NOMO-1 (cell line): ENCODE data around the gene PRTG.
"Not testable (repeated sequence)": the region's sequence is repeated elsewhere in the genome, so short reads cannot be mapped to it uniquely, and the experiment has no call there.

Experiments used
- DNase-seq, 2 experiments: peaks; one replicate each; lab custom pipeline; 2025; ENCODE audit not compliant: unreplicated experiment in 2 of 2; lab: John Stamatoyannopoulos, UW

Gene PRTG

DNA sequence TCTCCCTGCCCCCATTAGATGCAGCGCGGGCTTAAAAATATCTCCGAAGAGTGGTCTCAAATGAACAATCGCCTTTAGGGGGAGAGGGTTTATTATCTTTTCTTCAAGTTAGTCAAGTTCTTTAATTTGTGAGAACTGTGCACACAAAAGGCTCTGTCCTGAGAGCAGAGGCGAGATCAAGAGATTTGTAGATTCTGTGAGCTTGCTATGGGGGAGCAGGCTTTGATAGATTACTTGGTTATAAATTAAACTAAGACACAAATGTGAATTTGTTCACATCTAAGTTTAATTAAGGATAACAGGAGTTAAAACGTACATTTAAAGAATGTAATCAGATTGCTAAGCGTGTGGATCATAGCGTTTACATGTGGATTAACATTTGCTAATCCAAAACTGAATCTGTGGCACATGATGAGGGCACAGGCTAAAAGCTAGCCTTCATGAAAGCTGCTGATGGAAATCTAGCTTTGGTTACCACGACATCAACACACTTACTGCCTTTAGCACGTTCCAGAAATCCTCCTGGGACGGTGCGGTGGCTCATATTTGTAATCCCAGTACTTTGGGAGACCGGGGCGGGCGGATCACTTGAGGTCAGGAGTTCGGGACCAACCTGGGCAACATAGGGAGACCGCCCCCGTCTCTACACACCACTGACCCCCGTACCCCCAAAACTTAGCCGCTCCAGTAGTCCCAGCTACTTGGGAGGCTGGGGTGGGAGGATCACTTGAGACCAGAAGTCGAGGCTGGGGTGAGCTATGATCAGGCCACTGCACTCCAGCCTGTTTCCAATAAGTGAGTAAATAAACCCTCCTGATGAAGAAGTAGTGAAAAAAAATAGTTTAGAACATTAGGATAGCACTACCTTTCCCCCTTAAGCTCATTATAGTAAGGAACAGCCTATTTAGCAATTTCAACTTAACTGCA, 1.0 kb upstream of the PRTG start:
- no peak for DNase-seq

DNA sequence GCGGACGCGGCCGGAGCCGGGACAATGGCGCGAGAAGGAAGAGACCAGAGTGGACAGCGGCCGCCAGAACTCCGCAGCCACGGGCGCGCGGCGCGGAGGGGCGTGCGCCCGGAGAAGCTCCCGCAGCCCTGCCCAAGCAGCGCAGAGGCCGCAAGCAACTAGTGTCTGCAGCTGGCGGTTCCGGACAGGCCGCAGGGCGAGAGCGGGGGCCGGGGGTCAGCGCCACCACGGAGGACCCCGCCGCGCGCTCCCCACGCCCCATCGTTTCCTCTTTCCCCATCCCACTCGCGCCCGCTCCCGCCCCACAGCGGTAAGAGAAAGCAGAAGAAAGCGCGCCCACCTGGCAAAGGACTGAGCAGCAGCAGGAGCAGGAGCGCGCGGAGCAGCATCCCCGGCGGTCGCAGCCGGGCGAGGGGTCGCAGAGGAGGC, 440 bp downstream of the PRTG start:
- DNase-seq, result peak in 1 of 2 experiments; percentile 21

DNA sequence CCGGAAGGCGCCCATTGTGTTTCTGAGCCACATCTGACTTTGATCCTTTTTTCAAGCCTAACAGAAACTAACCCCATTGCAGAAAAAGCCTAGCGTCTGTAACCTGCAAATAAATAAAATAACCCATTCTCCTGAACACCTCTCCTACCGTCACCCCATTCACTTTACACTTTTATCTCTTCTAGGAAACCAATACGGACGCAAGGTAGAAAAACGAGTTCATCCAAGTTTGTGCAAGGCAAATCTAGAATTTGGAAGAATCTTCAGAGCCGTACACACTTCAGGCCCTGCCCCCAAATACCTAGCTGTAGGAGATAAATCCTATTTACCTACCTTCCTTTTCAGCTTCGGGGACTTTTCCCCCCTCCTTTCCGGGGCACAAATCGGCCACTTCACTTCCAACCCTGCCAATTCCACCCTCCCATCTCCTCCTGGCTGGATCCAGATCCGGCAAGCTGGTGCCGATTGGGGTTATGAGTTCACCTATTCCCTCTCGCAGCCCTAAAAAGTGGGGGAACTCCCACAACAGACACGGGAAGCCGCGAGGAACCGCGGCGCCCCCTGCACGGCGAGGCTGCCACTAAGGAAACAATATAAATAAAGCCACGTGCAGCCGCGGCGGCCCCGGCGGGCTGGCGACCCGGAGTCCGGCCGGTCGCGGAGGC, 987 bp downstream of the PRTG start:
- no peak for DNase-seq

DNA sequence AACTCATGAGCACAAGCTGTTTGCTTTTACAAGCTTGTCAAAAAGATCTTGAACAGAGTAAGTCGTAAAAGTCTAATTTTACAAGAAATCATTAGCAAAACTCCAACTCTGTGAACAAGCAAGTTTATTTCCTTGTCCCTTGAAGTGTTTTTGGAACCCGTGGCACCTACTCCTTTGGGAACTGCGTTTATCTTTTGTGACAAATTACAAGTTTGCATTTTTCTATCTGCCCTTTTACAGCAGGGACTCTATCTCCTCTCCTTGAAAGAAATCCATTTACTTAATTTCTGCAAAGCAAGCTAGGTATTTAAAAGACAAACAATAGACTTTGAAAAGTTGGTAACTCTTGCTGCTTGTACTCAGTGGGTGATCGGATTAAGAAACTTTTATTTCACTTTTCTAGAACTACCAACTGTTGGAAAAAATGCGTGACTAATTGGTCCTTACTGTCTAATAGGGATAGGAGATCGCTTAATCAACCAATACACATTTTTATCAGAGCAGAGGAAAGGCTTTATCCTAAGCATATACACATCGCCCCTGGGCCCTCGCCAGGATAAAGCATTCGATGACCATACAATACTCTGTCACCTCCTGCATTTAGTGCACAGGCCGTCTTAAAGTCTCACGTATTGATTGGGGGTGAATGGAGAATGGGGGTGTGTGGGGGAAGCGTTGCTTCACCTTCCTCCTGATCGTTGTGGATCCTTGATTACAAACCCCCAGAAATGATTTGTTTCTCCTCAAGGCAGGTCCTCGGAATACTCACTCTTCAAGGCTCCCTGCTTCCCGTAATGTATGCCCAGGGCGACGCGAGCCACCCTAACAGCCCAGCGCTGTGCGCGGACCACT, 1.7 kb downstream of the PRTG start:
- no peak for DNase-seq

DNA sequence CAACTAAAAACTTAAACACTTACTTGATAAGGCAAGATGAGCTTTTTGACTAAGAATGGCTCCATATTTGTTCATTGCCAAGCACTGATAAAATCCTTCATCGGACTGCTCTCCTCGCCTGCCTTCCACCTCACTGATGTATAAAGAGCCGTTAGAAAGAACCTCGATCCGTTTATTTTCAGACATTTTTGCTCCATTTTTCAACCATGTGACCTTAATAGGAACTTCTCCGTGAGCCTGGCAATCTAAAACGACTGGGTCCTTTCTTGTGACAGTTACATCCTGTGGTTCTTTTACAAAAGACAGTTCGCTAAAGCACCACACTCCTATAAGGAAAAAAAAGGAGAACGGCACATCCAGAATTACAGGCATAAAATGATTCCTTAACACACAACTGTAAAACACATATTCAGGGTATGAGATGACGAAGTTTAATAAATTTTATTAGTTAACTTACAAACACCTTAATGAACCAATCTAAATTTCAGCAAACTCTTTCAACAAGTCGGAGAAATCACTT, 2.5 kb downstream of the PRTG start:
- no peak for DNase-seq

DNA sequence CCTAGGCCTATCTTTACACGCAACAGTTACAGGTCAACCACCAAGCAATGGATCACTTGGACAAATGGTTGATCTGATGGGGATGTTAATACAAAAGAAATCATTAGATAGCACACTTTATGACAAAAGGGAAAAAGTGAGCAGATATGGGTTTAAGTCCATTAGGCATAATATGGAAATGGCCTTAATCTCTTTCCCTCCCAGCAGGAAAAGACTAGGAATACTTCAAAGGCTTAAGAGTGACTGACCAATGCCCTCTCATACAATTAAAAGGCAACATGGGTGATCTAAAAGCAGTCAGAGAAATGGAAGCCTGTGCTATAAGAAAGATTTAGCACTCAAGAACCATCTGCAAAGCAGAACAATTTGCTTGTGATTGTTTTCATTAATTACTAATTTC, 3.3 kb downstream of the PRTG start:
- no peak for DNase-seq

DNA sequence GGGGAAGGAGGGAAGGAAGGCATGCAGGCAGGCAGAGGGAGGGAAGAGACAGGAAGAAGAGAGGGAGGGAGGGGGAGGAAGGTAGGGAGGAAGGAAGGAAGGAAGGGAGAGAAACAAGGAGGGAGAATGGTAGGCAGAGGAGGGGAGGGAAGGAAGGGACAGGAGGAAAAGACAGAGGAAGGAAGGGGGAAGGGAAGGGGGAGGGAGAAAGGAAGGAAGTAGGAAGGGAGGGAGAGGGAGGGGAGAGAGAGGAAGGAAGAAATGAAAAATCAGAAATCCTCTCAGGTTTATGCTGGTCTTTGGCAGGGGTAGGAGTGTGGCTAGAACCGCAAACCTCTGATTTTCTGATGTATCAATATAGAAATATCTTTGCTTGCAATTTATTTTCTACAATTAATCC, 4.2 kb downstream of the PRTG start:
- DNase-seq, result no peak

DNA sequence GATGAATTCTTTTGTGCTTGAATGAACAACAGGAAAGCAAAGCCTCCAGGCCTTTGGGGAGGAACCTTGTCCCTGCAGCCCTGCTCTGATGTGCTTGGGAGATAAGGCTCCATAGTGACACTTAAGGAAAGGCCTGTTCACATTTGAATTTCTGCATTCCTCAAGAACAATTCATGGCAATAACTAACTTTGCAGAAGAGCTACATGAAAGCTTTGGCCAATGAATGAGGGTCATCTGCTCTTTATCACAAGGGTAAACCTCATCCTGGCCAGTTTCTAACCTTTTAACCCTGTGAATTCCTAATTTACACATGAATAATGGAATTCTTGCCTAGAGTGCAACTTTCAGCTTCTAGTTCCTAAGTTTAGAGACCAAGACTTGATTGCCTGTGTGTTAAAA, 5.6 kb downstream of the PRTG start:
- no peak for DNase-seq

DNA sequence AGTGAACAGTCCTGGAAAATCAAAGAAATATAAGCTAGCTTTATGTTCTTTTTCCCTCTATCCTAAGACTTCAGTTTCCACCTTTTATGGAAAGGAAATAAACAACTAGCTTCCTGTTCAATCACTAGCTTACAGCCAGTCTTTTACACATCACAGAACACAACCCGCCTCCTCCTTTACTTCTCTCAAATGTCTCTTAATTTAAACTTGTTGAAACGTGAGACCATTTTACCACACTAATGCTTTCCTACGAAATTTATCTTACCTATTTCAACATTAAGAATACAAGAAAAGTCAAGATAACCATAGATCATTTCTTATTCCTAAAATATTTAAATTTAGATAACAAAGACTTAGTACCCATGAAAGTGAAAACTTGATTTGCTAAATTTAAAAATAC, 6.2 kb downstream of the PRTG start:
- no peak for DNase-seq

DNA sequence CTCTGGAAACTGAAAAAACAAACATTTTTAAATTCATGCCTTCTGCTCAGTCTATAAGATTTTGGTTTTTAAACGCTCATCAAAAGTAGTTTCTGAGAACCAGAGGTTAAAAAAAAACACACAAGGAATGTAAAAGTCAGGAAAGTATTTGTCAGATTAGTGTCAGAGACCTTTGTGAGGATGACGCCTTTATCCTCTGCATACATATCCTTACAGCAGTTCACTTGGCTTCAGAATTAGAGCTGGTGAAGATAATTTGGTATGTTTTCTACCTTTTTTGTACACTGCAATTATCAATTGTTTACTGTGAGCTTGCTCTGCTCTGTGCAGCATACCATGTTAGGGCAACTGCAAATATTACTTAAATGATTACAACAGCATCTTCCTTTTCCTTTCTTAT, 8.3 kb downstream of the PRTG start:
- no peak for DNase-seq

DNA sequence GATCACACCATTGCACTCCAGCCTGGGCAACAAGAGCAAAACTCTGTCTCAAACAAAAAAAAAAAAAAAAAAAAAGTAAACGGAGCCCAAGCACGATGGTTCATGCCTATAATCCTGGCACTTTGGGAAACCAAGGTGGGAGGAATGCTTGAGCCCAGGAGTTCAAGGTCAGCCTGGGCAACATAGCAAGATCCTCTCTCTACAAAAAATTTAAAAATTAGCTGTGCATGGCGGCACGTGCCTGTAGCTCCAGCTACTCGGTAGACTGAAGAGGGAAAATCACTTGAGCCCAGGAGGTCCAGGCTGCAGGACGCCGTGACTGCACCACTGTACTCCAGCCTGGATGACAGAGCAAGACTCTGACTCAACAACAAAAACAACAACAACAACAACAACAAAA, 9.5 kb downstream of the PRTG start:
- DNase-seq, result not testable (repeated sequence)

DNA sequence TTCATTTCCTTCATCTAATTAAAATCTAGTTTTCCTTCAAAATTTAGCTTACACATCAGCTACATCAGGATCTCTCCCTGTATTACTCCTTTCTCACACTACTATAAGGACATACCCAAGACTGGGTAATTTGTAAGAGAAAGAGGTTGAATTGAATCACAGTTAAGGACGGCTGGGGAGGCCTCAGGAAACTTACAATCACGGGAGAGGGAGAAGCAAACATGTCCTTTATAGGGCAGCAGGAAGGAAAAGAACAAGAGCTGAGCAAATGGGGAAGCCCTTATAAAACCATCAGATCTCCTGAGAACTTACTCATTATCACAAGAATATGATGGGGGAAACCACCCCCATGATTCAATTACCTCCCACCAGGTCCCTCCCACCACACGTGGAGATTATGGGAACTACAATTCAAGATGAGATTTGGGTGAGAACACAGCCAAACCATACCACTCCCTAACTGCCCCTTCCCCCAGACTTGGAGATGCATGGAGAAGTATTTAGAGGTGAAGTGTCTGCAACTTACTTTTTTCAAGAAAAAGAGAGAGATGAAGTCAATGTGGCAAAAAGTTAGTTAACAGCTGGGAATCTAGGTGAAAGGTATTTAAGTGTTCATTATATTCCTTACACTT, 21.3 kb downstream of the PRTG start:
- no peak for DNase-seq

DNA sequence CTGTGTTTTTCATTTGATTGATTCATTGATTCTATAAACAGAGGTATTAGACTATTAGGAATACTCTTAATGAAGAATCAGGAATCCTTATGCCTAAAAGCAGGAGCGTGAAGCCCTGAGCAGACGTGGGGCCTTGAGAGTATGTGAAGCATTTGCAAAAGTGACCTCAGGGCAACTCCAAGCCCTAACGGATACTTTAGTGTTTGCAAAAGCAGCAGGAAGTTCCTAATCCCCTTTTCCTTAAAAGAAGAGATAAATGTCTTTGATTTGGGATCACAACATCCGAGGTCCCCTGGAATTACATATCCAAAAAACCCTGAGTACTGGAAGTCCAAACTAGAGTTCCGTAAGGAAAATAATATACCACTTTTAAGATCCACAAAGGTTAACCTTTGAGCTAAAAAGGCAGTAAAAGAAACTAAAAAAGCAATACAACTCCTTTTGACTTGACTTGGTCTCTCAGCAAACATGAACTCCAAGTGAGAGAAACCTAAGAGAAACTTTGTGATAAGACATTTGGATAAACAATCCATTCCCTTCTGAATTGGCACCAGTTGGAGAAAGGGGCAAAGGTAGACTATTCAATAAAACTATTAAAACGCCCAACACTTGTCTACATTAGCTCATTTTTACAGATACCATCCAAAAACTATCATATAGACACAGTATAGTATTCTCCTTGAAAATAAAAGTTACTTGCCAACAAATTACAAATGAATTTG, 27.4 kb downstream of the PRTG start:
- DNase-seq, result no peak

DNA sequence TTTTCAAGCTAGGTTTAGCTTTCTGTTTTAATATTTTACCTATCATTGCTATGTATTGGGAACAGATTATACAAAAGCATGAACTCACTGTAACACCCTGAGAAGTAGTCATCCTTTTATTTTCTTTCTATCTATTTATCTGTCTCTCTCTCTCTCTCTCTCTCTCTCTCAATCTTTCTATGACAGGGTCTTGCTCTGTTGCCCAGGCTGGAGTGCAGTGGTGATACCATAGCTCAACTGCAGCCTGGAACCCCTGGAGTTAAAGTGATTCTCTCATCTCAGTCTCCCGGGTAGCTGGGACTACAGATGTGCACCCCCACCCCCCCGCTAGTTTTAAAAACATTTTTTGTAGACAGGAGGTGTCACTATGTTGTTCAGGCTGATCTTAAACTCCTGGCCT, 28.9 kb downstream of the PRTG start:
- DNase-seq, result no peak

DNA sequence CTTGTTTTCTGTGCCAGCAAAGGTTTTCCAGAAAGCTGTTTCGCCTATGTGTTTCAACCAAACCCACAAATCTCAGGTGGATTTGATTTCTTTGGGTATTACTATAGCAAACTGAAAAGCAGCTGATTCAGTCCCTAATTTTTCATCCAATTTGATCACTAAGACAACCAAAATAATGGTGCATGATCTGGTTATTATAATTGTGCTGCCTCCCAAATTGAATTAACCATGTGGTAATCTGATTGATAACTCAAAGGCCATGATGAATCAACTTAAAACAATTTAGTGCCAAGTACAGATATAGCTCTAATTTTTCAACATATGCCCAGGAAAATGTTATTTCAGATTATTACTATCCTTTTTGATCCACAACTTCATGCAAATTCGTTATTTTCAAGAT, 30.6 kb downstream of the PRTG start:
- DNase-seq, result no peak

DNA sequence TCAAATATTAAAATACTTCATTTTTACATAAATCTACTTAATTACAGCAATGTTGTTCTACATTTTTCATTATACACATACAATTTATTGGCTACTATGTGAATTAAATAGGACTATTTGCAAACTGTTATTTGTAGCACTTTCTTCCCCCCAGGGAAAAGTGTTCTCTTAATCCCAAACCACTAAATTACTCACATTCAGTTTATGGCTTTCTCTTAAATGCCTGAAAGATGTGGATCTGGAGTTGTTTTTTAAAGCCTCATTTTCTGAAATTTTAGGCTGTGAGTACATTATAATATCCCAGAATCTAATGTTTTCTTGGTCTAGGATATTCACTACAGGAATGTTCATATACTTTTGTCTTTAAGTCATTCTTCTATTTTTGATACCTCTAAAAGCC, 32.7 kb downstream of the PRTG start:
- no peak for DNase-seq

DNA sequence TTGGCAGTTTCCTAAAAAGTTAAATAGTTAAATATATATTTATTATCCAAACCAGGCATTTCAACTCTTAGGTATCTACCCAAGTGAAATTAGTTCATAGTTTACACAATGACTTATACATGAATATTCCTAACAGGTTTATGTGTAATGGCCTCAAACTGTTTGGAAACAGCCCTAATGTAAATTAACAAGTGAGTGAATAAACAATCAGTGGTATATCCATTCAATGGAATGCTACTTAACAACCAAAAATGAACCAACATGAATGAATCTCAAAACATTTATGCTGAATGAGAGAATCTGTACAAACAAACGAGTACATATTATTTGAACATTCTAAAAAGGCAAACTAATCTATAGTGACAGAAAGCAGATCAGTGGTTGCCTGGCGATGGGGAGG, 33.5 kb downstream of the PRTG start:
- no peak for DNase-seq

DNA sequence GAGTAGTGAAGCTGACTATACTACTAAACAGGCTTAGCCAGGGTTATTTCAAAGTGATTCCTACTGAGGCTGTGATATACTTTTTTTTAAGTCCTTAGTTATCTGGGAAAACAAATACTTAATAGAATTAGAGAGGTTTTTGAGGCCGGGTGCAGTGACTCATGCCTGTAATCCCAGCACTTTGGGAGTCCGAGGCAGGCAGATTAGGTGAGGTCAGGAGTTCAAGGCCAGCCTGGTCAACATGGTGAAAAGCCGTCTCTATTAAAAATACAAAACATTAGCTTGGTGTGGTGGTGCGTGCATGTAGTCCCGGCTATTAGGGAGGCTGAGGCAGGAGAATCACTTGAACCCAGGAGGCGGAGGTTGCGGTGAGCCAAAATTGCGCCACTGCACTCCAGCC, 34.2 kb downstream of the PRTG start:
- DNase-seq, result no peak

DNA sequence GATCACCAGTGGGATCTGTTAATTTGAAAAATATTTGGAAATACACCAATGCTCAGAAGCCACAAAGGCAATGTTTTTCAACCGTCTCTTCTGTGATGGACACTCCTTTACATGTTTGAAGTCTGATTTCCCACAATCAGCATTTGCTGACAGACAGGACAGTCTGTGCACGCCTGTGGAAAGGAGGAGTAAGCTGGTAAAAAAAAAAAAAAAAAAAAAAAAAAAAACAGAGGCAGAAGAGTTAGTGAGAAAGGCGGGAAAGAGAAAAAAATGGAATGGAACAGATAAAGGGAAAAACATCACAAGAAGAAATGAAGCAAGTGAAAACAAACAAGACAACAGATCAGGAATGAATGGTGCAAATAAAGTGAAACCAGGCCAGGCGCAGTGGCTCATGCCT, 35.0 kb downstream of the PRTG start:
- no peak for DNase-seq

DNA sequence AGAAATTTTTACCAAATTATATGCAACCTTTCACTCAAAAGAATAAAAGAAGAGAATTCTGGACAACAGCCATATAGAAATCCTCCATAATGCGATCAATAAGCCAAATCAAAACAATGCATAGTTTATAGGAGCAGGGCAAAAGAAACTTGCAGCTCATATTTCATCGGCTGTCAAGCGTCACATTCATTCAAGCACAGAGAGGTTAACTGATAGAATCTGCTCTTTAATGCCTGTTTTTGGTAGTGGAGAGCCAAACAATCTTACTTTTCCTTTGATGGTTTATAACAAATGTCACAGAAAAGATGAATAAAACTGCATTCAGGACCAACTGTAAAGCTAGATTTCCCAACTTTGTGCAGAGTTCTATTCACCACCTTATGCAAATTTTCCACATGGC, 35.4 kb downstream of the PRTG start:
- DNase-seq, result no peak
